NCI-H526 treated with DMSO at 0.1 percent for 48 hours (cell line): Measurements from ENCODE around the gene CHIC2.

Source experiments
- DNase-seq: peaks from one replicate; lab custom pipeline; 2025; lab: John Stamatoyannopoulos, UW

CHIC2 gene

GRCh38 chr4:54093324-54094240, 29.2 kb upstream of the CHIC2 start:
- peak; percentile 35 for DNase-seq

- no peak for DNase-seq
Measured at GRCh38 chr4:54092405-54093323, 28.3 kb upstream of the CHIC2 start.

GRCh38 chr4:54091637-54092404, 27.4 kb upstream of the CHIC2 start:
- peak; percentile 86 for DNase-seq

GRCh38 chr4:54090804-54091623, 26.6 kb upstream of the CHIC2 start:
- DNase-seq = peak; percentile 20

- DNase-seq = no peak
Measured at GRCh38 chr4:54090404-54090803, 26.0 kb upstream of the CHIC2 start.

GRCh38 chr4:54089875-54090274, 25.5 kb upstream of the CHIC2 start:
- no peak for DNase-seq

- no peak for DNase-seq
Measured at GRCh38 chr4:54085284-54085683, 20.9 kb upstream of the CHIC2 start.

- no peak for DNase-seq
Measured at GRCh38 chr4:54082168-54082567, 17.8 kb upstream of the CHIC2 start.

- no peak for DNase-seq
Measured at GRCh38 chr4:54077812-54078211, 13.4 kb upstream of the CHIC2 start.

- DNase-seq = no peak
Measured at GRCh38 chr4:54076673-54077072, 12.3 kb upstream of the CHIC2 start.

- no peak for DNase-seq
Measured at GRCh38 chr4:54074381-54074780, 10.0 kb upstream of the CHIC2 start.

GRCh38 chr4:54073271-54073880, 9.0 kb upstream of the CHIC2 start:
- DNase-seq = no peak

GRCh38 chr4:54067166-54067565, 2.8 kb upstream of the CHIC2 start:
- no peak for DNase-seq

- no peak for DNase-seq
Measured at GRCh38 chr4:54066718-54067129, 2.3 kb upstream of the CHIC2 start.

- DNase-seq = no peak
Measured at GRCh38 chr4:54066088-54066415, 1.6 kb upstream of the CHIC2 start.

GRCh38 chr4:54065282-54066087, 1.1 kb upstream of the CHIC2 start:
- DNase-seq = no peak

GRCh38 chr4:54063737-54064316, 578 bp downstream of the CHIC2 start:
- DNase-seq = peak; percentile 24

GRCh38 chr4:54063229-54063628, 1.2 kb downstream of the CHIC2 start:
- no peak for DNase-seq

- no peak for DNase-seq
Measured at GRCh38 chr4:54062392-54062791, 2.0 kb downstream of the CHIC2 start.

- DNase-seq = no peak
Measured at GRCh38 chr4:54061873-54062272, 2.5 kb downstream of the CHIC2 start.
